Stimulated activated CD8-positive, alpha-beta memory T cell treated with anti-CD3 and anti-CD28 coated beads, Interleukin-12 subunit alpha, Interleukin-12 subunit beta, amount 100 ng/mL, for 1 hour (primary cell): ENCODE data around the gene PTPRN2.
"Not testable (repeated sequence)": the region's sequence is repeated elsewhere in the genome, so short reads cannot be mapped to it uniquely, and the experiment has no call there.

ENCODE experiments used
- DNase-seq: peaks from one replicate; pipeline ENCODE4 v3.0.0-alpha.2; 2020; ENCODE audit warnings: low read depth

PTPRN2 gene

DNA sequence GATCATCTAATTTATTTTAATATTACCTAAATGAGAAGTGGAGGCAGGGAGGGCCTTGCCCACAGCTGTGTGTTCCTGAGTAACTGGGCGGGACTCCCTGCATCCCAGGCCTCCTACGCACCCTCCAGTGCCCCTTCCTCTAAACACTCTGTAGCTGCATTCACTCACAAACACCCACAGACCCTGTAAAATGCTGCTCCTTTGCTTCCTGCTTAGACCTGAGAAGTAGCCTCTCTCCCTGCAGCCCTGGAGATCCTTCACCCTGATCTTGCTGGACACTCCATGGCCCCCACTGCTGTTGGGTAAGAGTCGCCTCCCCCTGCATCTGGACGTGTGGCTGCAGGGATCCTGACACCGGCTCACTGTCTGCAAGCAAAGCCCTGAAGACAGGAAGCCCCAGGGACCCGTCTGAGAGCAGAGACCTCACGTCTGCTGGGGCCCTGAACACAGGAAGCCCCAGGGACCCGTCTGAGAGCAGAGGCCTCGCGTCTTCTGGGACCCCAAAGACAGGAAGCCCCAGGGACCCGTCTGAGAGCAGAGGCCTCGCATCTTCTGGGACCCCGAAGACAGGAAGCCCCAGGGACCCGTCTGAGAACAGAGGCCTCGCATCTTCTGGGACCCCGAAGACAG, 661.0 kb downstream of the PTPRN2 start:
- no peak for DNase-seq

DNA sequence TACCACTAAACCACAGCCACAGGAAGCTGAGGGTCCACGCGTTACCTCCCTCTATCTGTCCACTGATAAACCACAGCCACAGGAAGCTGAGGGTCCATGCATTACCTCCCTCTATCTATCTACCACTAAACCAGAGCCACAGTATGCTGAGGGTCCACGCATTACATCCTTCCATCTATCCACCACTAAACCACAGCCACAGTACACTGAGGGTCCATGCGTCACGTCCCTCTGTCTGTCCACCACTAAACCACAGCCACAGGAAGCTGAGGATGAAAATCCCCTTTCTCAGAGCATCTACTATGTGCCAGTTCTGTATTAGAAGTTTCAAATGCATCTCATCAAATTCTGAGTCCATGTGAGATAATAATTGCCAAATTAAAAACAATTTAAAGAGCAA, 661.5 kb downstream of the PTPRN2 start:
- DNase-seq = no peak

DNA sequence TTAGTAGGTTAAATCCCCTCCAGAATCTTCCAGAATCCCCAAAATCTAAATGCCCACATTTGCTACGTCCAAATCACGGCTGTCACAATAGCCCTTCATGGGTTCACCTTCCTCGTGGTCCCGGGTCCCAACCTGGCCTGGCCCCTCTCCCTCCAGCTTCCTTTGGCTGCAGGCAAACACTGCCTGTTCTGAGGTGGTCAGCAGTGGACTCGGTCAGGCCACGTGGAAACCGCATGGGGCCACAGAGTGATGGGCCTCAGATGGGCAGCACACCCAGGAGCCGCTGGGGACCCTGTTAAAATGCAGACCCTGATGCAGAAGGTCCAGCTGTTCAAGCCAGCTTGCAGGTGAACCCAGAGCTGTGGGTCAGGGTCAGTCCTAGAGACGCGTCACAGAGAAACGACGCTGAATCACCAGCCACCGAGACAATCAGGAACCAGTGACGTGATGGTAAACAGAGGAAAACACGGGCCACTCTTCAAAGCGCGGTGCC, 662.2 kb downstream of the PTPRN2 start:
- no peak for DNase-seq

DNA sequence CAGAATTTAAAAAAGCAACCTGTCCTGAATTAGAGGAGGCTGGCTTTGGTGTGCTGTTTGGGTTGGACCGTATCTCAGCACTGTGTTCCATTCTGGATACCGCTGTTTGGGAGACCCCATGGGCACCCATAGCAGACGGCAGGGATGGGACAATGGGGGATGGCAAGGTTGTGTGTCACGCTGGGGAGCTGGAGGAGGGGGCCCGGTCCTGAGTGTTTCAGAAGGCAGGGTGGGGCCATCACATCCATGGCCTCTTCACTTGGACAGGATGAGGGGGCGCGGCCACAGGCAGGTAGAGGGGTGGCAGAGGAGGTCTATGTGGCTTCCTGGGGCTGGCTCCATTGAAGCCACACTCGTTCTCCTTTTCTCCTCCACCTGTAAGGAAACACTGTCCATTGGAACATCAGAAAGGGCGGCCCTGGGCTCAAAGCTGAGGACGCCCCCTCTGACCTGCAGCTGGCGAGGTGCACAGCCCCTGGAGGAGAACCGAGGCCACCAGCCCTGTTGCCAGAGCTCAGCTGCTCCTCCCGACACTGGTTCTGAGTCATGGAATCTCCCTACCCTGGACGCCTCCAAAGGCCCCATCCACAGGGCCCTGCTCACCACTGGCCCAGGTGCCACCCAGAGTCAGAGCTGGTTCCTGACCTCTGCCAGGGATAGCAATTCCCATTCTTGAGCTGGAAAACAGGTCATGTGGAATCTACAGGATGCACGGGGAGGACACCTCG, 663.6 kb downstream of the PTPRN2 start:
- DNase-seq = no peak

DNA sequence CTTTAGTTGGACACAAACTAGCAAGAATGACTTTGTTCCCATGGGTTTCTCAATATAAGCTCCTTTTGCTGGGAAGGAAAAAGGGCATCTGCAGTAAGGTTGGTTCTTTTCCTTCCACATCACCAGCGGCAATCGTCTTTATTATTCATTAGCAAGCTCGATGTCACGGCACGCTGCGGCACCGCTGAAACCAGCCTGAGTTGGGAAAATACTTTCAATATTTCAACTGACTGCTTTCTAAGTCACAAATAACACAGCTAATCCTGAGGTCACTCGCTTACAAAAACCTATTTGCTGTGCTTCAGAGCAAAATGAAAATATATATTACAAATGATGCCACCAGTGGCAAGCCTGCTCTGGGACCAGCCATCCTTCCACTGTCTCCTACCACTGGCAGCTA, 665.0 kb downstream of the PTPRN2 start:
- DNase-seq = no peak

DNA sequence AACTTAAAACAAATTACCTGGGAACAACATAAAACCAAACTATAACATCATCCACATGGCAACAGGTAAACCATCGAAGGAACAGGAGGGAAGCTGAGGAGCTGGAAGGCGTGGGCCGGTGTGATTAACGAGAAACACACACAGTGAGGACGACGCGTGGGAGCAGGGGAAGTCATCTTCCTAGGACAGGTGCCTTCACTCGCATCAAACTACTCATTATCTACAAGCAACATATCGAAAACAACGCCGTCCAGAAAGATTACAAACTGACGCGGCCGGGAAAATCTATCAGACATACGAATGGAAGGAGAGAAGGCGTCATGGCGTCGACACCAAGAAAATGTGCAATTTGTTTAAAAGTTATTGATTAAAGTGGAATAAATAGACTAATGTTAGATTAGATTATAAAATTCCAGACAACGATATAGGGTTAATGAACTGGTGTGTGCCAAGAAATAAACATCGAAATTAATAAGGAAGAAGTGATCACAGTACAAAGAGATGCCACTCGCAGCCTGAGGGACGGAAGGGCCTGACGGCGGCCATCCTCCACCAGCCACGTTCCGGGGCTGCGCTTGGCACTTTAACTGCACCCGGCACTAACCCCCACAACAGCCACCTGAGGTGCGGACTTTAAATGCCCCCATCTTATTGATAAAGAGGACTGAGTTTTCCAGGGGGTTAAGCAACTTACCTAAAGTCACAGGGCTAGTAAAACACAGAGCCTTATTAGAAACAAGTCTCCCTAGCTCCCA, 669.1 kb downstream of the PTPRN2 start:
- DNase-seq = no peak

DNA sequence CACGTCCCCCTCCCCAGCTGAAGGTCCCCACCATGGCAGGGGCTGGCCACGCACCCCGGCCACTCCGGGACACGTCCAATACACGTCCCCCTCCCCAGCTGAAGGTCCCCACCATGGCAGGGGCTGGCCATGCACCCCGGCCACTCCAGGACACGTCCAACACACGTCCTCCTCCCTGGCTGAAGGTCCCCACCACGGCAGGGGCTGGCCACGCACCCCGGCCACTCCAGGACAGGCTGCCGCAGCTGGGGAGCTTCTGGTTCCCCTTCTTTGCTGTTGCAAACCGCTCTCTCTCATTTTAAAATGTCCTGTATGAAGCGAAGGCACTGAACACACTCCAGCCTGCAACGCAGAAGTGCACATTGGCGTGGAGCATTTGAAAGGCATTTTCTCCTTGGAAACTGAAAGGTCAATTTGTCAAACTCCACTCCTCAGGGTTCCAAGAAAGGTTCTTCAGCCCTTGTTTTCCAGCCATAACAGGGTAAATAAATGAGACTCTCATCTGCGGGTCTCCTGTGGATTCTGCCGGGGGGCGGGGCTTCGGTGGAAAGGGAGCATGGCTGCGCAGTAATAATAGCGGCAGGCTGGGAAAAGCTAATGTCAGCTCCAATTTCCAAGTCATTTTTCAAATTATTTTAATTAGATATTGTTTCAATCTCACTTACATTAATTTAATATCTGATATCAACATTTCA, 670.5 kb downstream of the PTPRN2 start:
- DNase-seq = no peak

DNA sequence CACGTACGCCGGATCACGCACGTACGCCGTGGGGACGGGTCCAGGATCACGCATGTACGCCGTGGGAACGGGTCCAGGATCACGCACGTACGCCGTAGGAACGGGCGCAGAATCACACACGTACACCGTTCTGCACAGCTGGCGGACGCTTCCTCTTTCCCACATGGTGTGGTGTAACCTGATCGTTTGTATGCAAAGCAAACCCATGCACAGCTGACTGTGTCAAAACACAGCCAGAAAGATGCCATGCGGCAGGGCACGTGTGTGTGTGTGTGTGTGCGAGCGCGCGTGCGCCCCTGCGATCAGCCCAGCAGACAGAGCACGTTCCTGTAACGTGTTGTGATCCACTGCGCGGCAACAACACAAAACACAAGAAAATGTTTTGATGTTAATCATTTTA, 677.2 kb downstream of the PTPRN2 start:
- no peak for DNase-seq

DNA sequence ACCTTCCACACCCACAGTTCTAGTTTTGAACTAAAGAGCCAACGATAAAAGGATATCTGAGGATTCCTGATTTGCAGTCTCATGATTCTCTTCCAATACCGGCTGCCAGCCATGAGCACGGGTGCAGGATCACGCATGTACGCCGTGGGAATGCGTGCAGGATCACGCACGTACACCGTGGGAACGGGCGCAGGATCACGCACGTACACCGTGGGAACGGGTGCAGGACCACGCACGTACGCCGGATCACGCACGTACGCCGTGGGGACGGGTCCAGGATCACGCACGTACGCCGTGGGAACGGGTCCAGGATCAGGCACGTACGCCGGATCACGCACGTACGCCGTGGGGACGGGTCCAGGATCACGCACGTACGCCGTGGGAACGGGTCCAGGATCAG, 677.6 kb downstream of the PTPRN2 start:
- not testable (repeated sequence) for DNase-seq

DNA sequence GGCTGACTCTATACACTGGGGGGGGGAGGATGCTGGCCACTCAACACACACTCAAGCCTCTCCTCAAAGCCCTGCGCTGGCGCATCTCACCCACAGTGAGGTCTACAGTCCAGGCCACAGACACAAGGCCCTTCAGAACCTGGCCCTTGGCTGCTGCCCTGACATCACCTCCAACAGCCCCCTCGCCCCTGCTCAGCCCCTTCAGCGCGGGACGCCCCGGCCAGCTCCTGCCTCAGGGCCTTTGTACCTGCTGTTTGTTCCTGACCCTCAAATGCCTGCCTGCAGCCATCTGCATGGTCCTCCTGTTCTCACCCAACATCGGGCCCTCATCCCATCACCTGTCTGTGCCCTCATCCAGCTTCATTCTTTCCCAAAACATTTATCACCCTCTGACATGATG, 678.3 kb downstream of the PTPRN2 start:
- DNase-seq = no peak

DNA sequence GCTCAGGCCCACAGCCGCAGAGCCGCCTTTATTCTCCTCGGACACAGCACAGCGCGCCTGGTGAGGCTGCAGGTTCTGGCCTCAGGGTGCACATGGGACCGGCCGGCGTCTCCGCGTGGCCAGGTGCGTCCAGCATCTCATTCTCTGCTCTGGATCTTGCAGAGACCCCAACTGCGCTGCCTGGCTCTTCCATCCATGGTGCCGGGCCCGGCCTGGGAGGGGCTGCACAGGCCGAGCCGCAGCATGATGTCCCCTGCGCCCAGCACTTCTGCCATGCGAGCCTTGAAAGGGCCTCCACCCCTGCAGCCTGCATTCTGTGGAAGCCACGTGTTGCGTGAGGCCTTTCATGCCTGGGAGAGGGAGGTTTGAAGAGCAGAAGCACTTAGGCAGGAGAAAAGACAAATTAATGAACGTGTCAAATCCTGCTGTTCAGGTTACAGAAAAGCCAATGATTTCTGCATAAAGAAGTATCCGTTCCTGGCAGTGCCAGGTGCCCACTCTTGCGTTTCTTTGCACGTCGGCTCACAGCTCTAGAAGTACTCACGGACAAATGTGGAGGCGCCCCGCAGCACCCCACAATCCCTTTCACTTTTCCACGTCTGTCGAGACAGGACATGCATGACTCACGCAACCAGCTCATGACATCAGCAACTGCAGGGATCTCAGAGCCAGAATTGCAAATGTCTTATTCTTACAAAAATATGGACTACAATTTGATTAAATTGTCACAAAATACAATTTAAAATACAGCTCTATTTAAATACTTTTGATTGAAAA, 679.4 kb downstream of the PTPRN2 start:
- no peak for DNase-seq

DNA sequence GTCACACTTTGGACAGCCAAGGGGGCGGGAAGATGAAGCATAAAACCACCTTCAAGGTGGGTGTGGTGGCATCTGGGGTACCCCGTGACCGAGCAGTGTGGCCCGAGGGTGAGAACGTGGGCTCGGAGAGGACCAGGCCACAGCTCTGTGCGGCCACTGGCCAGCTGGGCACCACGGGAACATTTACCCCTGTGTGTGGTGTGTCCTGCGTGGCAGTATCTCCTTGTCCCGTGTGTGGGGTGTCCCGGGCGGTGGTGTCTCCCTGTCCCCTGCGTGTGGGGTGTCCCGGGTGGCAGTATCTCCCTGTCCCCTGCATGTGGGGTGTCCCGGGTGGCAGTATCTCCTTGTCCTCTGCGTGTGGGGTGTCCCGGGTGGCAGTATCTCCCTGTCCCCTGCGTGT, 680.5 kb downstream of the PTPRN2 start:
- DNase-seq = no peak

DNA sequence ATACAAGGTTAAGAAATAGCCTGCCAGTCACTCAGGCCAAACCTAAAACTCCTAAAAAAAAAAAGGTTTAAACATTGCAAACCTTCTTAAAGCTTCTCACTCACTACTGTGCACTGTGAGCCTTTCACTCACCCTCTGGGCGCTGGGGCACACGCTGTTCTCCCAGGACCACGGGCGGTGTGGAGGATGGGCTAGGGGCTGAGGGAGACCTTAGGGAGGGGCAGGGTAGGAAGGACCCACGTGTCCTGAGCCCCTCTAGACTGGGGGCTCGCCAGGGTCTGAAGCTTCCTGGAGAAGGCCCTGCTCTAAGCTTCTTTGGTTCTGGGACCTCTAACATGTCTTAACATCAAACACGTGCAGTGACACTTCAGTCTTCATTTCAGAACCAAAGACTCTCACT, 681.0 kb downstream of the PTPRN2 start:
- DNase-seq = no peak

DNA sequence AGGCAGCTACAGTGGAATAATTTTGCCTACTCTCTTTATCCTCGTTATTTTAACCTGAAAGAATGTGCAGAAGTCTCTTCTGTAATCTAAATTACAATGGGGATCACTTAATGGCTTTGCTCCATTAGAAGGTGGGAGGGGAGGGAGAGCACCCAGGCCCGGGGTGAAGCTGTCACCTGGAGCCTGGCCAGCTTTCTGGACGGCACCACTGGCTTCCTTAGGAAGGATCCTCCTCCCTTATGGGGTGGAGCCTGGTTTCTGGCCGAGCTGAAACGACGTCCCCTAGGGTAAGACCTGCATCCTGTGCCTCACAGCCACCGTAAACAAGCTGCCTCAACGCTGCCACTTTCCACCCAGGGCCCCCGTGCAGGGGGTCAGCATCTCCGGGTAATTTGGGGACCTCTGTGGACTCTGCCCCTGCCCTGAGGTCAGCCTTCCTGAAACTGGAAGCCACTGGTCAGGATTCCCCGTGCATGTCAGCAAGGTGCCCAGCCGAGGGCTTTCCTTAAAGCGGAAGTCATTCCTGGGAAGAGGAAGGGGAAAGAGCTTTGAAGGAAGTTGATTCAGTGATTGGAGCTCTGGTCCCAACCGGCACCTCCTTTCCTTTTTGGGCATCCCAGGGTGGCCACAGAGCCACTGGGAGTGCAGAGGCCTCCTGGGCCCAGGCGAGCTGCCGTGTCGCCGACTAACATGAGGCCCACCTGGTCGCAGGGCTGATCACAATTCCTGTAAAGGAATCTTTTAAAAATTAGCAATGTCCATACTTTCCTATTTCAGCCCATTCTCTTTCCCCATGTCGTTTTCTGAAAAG, 681.8 kb downstream of the PTPRN2 start:
- DNase-seq = no peak

DNA sequence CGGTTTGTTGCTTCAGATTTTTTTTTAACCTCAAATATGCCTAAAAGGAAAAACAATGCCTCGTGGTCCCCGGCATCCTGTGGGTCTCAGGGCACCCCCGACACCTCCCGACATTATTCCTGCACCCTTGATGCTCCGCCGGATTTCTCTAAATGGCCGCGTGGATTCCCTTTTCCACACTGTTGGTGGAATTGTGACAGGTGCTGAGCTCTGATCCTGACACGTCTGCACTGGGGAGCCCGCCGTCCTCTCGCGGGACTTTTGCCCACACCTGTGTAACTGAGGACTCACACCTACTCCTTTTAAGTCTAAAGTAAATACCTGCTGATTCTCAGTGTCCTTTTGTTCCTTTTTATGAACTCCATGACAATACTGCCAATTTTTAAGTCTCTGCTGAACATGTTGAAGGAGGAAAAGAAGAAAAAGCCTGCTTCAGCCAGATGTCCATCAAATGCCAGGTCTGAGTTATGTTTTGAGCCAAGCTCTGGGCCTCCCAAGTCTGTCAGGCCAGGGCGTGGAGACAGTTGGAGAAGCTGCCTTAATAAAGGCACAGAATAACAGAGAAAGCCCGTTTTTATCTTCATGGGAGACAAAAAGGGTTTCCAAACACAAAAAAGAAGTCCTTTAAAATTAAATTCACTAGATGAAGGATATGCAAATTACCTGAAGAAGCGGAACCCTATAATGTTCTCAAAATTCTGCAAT, 682.6 kb downstream of the PTPRN2 start:
- DNase-seq = no peak

DNA sequence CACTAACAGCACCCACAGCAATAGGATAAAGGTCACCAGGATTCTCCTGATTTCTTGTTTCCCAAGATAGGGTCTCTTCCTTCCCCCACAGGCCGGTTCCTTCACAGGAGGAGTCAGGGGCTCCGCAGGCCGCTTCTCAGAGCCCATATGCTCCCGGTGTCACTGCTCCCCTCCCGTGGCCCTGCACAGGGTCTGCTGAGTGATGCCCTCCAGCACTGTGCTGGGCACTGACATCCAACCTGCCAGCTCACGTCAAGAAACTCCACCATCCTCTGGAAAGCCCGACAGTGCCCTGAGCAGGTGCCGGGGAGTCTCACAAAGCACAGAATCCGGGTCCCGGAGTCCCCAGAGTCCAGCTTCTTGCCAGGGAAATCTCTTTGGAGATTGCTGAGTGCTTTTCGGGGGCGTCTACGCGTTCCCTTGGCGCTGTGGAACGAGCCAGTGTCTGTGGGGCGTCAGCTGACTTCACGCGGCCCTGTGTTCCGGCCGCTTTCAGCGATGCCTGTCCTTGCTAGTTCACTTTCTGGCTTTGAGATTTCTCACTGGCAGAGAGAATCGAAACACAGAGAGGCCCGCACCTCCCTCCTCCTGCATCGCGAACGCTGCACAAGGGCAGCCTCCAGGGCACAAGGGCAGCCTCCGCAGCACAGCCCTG, 683.3 kb downstream of the PTPRN2 start:
- DNase-seq = no peak

DNA sequence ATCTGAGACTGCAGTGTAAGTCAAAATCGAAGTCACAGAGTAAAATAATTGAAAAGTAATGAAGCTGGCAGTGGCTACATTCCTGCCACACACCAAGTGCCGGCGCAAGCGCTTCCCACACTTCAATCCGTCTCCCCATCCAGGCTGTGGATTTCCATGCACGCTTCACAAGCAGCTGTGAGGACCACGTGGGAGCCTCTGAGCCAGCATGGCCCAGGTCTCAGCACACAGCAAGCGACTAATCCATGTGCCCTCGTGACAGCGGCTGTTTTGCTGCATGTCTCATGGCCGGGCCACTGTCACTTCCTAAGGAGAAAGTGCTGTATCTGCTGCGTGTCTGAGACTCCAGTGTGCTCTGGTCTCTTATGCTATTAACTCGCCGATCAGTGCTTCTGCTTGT, 683.9 kb downstream of the PTPRN2 start:
- DNase-seq = no peak

DNA sequence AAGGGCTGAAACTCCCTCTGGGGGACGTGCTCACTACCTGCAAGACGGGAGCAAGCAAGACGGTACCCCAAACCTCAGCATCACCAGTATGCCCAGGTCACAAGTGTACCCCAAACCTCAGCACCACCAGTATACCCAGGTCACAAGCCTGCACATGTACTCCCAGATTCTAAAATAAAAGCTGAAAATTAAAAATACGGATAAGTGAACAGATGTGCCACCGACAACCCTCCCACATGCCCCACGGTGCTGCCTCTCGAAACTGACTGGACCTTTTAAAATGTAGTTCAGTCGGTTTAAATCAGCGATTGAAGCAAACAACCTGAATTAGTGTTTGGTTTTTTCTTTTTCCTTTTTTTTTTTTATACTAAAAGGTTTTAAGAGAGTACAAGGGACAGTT, 684.3 kb downstream of the PTPRN2 start:
- DNase-seq = no peak

DNA sequence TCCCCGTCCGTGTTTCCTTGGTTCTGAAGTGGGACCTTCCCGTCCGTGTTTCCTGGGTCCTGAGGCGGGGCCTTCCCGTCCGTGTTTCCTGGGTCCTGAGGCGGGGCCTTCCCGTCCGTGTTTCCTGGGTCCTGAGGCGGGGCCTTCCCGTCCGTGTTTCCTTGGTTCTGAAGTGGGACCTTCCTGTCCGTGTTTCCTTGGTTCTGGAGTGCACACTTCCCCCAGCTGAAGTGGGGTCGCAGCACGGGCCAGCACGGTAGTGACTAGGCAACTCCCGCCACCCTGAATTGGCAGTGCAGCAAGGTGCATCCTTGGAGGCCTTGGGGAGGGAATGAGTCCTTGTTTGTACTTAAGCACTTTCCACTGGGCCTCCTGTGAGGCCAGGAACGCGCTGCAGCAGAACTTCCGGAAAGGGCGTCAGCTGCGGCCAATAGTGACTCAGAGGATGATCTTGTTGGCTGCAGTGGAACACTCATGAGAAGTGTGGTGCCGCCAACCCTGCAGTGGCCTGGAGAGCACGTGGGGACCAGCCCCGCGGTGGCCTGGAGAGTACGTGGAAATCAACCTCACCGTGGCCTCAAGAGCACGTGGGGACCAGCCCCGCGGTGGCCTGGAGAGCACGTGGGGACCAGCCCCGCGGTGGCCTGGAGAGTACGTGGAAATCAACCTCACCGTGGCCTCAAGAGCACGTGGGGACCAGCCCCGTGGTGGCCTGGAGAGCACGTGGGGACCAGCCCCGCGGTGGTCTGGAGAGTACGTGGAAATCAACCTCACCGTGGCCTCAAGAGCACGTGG, 685.6 kb downstream of the PTPRN2 start:
- not testable (repeated sequence) for DNase-seq
